ENCODE data around the gene MSI2. TPM values are rescaled to one million over a fixed set of nuclear protein-coding genes. Genes with fewer than 3 reads are reported as not detected.

MSI2 gene
- total RNA-seq, 4 donors from 2014 or later, result 15.9 to 22.9 (median 17.0) TPM

- TF ChIP-seq, protein P1, sequence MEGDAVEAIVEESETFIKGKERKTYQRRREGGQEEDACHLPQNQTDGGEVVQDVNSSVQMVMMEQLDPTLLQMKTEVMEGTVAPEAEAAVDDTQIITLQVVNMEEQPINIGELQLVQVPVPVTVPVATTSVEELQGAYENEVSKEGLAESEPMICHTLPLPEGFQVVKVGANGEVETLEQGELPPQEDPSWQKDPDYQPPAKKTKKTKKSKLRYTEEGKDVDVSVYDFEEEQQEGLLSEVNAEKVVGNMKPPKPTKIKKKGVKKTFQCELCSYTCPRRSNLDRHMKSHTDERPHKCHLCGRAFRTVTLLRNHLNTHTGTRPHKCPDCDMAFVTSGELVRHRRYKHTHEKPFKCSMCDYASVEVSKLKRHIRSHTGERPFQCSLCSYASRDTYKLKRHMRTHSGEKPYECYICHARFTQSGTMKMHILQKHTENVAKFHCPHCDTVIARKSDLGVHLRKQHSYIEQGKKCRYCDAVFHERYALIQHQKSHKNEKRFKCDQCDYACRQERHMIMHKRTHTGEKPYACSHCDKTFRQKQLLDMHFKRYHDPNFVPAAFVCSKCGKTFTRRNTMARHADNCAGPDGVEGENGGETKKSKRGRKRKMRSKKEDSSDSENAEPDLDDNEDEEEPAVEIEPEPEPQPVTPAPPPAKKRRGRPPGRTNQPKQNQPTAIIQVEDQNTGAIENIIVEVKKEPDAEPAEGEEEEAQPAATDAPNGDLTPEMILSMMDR (IDR thresholded peaks at IDR 0.05), result no peak
- no peak for TF ChIP-seq POLR2A (IDR thresholded peaks at IDR 0.05)
- WGBS, 2 donors, result 50 to 67% methylated on average over 3 to 4 of the region's 4 CpGs
- Histone ChIP-seq H3K27me3 (no peaks in the 10 kb centered on the region), H3K27ac (no peak overlapping the region), H3K36me3 (peaks cover 0 to 7% (median 0%) of the 10 kb centered on the region in 3 donors), H3K4me3 (no peak overlapping the region), H3K9me3 (no peaks in the 10 kb centered on the region), H3K4me1 (peaks cover 5 to 34% (median 16%) of the 10 kb centered on the region in 3 donors)
- intact Hi-C loops (cut with DNase I), result no loop called here
- DNase-seq, result no peak
Measured at GRCh38 chr17:57672971-57673370, 416.6 kb downstream of the MSI2 start.

- H3K36me3 ChIP-seq, result peaks cover 0 to 7% (median 0%) of the 10 kb centered on the region in 3 donors
- no peak for TF ChIP-seq POLR2A (IDR thresholded peaks at IDR 0.05)
- TF ChIP-seq, protein P1 (IDR thresholded peaks at IDR 0.05), result no peak
- DNase-seq, result no peak
- H3K27ac ChIP-seq, result no peak overlapping the region
- intact Hi-C loops (cut with DNase I), result no loop called here
- no peaks in the 10 kb centered on the region for H3K9me3 ChIP-seq
- H3K4me1 ChIP-seq, result peaks cover 5 to 34% (median 16%) of the 10 kb centered on the region in 3 donors
- WGBS, 2 donors, result 94 to 100% methylated on average over 1 to 11 of the region's 22 CpGs
- H3K4me3 ChIP-seq, result no peak overlapping the region
- no peaks in the 10 kb centered on the region for H3K27me3 ChIP-seq
Measured at GRCh38 chr17:57674894-57675293, 418.6 kb downstream of the MSI2 start.

DNA sequence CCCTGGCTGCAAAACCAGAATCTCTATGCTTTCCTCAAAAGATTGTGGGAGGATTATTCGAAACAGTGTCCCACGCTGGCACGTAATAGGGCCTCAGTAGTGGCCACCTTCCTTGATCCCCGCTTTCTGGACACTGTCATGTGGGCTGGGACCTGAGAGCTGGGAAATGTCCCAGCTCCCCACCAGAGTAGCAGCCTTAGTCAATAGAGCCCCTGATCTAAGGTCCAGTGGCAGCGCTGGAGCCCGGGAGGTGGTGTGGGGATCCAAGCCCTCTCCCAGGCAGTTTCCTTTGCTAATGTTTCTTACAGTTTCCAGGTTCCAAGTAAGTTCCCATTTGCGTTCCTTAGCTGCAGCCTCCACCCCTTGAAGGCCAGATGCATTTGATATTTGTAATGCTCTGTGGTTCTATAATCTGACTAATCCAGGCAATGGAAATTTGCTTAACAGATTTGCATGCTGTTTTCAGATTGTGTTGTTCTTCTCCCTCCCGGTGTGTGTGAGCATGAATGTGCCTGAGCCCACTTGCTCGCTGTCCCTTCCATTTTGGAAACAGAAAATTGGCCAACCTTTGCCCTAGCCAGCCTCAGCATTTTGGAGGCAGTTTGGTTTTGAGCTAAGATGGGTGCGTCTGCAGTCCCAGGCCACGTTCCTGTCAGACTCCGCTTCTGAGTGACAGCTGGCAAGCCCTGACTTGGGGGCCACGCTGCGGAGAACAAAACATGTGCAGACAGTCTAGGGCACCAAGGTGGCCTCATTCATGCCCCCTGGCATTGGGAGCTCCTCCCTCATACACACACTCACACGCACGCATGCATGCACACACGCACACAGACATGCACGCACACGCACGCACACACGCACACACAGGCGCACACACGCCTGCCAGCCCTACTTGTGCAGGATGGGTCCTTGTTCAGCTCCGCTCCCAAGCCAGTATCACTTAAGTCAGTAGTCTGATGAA lies 419.4 kb downstream of the MSI2 start:
- Histone ChIP-seq H3K27ac (no peak overlapping the region), H3K4me1 (peaks cover 5 to 34% (median 16%) of the 10 kb centered on the region in 3 donors), H3K27me3 (no peaks in the 10 kb centered on the region), H3K36me3 (peaks cover 0 to 7% (median 0%) of the 10 kb centered on the region in 3 donors), H3K9me3 (no peaks in the 10 kb centered on the region), H3K4me3 (no peak overlapping the region)
- TF ChIP-seq, protein P1 (IDR thresholded peaks at IDR 0.05), result no peak
- TF ChIP-seq POLR2A (IDR thresholded peaks at IDR 0.05), result no peak
- intact Hi-C loops (cut with DNase I), result no loop called here
- no peak for DNase-seq
- WGBS, 2 donors, result 61 to 81% methylated on average over 19 of the region's 24 CpGs

- DNase-seq, result no peak
- Histone ChIP-seq H3K27me3 (no peaks in the 10 kb centered on the region), H3K4me1 (peaks cover 3 to 29% (median 16%) of the 10 kb centered on the region in 3 donors), H3K27ac (no peak overlapping the region), H3K4me3 (no peak overlapping the region), H3K9me3 (no peaks in the 10 kb centered on the region), H3K36me3 (peaks cover 0 to 7% (median 0%) of the 10 kb centered on the region in 3 donors)
- TF ChIP-seq, protein P1 (IDR thresholded peaks at IDR 0.05), result no peak
- intact Hi-C loops (cut with DNase I), result no loop called here
- WGBS, 2 donors, result 82 to 100% methylated on average over 3 of the region's 7 CpGs
Measured at GRCh38 chr17:57676543-57676942, 420.2 kb downstream of the MSI2 start.

- WGBS, 2 donors, result 51 to 82% methylated on average over 3 of the region's 5 CpGs
- peaks cover 0 to 21% (median 9%) of the 10 kb centered on the region in 3 donors for H3K4me1 ChIP-seq
- DNase-seq, result no peak
- intact Hi-C loops (cut with DNase I), result no loop called here
- TF ChIP-seq POLR2A (IDR thresholded peaks at IDR 0.05), result no peak
- TF ChIP-seq, protein P1 (IDR thresholded peaks at IDR 0.05), result no peak
- no peak overlapping the region for H3K27ac ChIP-seq
- H3K27me3 ChIP-seq, result no peaks in the 10 kb centered on the region
- H3K4me3 ChIP-seq, result no peak overlapping the region
- no peaks in the 10 kb centered on the region for H3K9me3 ChIP-seq
- H3K36me3 ChIP-seq, result peaks cover 0 to 7% (median 0%) of the 10 kb centered on the region in 3 donors
Measured at GRCh38 chr17:57677301-57677700, 421.0 kb downstream of the MSI2 start.
